ENCODE measurements around the gene CNPY1. TPM values are rescaled to one million over a fixed set of nuclear protein-coding genes. Genes with fewer than 3 reads are reported as not detected.

Gene CNPY1
- total RNA-seq, 1 donor from 2014 or later: not detected

DNA sequence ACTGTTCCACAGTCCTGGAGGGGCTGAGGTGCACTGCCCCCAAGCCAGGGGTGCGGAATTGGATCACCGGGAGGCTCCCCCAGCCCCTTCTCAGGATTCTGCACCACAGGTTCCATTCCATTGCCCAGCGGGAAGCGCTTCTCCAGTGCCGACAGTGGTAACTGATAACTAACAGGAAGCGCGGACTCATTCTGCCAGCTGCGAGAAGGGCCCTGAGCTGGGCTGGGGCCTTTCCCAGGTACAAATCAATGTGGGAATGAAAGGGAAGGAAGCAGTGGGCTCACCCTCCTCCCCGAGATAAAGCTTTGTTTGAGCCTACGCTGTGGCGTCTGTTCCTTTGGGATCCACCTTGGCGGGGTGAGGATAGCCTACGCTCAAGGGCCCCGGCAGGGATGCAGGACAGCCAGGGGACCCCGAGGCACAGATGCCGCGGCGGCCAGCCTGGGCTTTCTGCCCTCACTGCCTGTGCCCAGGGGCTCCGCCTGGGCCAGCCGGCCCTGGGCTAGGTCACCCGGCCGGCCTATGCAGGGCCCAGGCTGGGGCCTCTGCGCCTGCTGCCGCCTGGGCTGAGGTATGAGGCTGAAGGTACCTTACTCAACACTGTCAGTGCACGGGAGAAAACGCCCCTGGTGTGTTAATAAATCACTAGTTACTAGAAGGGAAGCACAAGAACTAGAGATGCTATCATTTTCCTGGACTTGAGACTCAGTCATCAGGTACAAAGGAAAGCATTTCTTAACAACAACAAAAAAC lies 49.0 kb downstream of the CNPY1 start:
- intact Hi-C loops (cut with micrococcal nuclease): no loop called here
- Histone ChIP-seq H3K27me3 (ENCODE audit: low read depth) (peaks cover 100% of the 10 kb centered on the region), H3K27ac (replicated peaks) (no peak overlapping the region), H3K36me3 (no peaks in the 10 kb centered on the region), H3K4me1 (no peaks in the 10 kb centered on the region), H3K9me3 (replicated peaks) (no peaks in the 10 kb centered on the region), H3K4me3 (no peak overlapping the region)
- TF ChIP-seq, protein P1, sequence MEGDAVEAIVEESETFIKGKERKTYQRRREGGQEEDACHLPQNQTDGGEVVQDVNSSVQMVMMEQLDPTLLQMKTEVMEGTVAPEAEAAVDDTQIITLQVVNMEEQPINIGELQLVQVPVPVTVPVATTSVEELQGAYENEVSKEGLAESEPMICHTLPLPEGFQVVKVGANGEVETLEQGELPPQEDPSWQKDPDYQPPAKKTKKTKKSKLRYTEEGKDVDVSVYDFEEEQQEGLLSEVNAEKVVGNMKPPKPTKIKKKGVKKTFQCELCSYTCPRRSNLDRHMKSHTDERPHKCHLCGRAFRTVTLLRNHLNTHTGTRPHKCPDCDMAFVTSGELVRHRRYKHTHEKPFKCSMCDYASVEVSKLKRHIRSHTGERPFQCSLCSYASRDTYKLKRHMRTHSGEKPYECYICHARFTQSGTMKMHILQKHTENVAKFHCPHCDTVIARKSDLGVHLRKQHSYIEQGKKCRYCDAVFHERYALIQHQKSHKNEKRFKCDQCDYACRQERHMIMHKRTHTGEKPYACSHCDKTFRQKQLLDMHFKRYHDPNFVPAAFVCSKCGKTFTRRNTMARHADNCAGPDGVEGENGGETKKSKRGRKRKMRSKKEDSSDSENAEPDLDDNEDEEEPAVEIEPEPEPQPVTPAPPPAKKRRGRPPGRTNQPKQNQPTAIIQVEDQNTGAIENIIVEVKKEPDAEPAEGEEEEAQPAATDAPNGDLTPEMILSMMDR (IDR thresholded peaks at IDR 0.05; ENCODE audit: borderline replicate concordance): no peak
- DNase-seq: no peak

DNA sequence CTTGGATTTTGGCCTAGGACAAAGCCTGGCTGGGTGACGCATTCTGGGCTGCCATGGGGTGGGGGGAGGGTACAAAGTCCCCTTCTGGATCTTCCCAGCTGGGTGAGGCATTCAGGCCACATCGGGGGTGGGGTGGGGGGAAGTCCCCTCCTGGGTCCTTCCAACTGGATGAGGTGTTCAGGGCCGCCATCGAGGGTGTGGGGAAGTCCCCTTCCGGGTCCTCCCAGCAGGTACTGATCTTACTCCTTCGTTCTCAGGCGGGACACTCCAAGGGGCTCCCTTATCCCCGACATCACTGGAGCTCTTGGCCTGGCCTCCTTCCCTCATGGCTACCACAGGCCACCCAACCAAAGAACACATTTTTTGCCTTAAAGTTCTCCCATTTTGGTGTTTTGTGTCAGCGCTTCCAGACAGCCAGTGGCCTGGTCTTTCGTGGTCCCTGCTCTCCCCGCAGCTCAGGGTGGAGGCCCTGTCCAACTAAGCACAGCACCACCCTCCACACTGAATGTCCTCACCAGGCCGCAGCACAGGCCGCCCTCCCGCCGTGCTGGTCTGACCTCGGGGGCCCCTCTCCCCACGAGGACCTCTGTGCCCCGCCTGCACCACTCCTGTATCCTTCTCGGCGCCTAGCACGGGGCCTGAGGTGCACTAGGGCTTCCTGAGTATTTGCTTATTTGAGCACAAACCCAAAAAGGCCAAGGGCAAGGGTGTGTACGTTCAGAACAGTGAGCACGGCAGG lies 49.9 kb downstream of the CNPY1 start:
- no peak overlapping the region for H3K27ac ChIP-seq (replicated peaks)
- H3K36me3 ChIP-seq: no peaks in the 10 kb centered on the region
- no peak overlapping the region for H3K4me3 ChIP-seq
- DNase-seq: no peak
- peaks cover 100% of the 10 kb centered on the region for H3K27me3 ChIP-seq (ENCODE audit: low read depth)
- peaks cover 6% of the 10 kb centered on the region for H3K4me1 ChIP-seq
- TF ChIP-seq, protein P1 (IDR thresholded peaks at IDR 0.05; ENCODE audit: borderline replicate concordance): no peak
- intact Hi-C loops (cut with micrococcal nuclease): no loop called here
- no peaks in the 10 kb centered on the region for H3K9me3 ChIP-seq (replicated peaks)

DNA sequence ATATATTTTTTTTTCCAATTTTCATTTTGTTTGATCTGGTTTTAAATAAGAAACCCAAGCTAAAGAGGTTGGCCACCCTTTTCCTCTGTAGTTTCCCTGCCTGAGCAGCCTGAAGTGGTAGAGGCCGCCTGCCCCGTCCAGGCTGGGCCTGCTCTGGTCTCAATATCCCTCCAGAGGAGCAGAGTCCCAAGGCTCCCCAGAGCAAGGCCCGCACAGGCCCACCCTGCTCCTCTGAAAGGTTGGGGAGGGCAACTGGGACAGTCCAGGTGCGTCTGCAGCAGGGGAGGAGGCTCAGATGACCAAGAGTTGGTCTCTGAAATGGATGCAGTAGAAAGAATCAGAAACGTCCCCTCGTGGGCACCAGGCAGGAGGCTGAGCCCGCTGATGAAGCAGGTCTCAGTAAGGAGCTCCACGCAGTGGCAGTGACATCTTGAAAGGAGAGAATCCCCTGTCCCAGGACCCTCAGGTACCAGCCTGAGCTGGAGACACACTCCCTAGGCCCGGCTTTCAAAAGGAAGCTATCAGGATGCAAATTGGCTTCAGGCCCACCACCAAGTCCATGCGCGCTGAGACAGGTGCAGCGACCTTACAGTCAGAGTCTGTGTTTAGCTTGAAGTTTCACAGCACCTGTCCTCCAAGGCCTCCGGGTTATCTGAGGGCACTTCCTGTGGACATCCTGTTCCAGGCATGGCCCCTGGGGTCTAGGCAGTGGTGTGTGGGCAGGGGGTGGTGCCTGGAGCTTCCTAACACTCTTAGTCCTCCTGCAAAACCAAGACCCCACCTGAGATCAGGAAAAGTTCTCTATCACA lies 50.7 kb downstream of the CNPY1 start:
- no peak overlapping the region for H3K27ac ChIP-seq (replicated peaks)
- peaks cover 100% of the 10 kb centered on the region for H3K27me3 ChIP-seq (ENCODE audit: low read depth)
- no peak overlapping the region for H3K4me3 ChIP-seq
- TF ChIP-seq, protein P1 (IDR thresholded peaks at IDR 0.05; ENCODE audit: borderline replicate concordance): no peak
- no peaks in the 10 kb centered on the region for H3K9me3 ChIP-seq (replicated peaks)
- DNase-seq: no peak
- peaks cover 14% of the 10 kb centered on the region for H3K4me1 ChIP-seq
- intact Hi-C loops (cut with micrococcal nuclease): no loop called here
- no peaks in the 10 kb centered on the region for H3K36me3 ChIP-seq

DNA sequence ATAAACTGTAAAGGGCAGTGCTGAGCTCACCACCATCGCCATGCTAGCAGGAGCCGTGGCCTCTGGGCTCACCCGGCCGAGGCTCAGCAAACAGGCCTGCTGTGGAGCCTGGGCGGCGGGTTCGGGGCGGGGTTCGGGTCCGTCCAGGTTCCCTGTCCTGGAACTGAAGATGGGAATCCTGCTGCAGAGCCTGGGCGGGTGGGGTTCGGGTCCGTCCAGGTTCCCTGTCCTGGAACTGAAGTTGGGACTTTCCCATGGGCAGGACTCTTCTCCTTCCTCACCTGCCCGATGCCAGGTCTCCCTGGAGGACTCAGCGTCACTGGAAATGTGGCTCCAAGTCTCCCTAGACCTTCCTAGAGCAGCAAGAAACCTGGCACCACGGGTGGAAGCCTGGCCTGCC lies 51.8 kb downstream of the CNPY1 start:
- no peak for DNase-seq
- intact Hi-C loops (cut with micrococcal nuclease): no loop called here
- TF ChIP-seq, protein P1 (IDR thresholded peaks at IDR 0.05; ENCODE audit: borderline replicate concordance): no peak
- Histone ChIP-seq H3K4me1 (peaks cover 25% of the 10 kb centered on the region), H3K27me3 (ENCODE audit: low read depth) (peaks cover 100% of the 10 kb centered on the region), H3K4me3 (no peak overlapping the region), H3K27ac (replicated peaks) (no peak overlapping the region), H3K9me3 (replicated peaks) (no peaks in the 10 kb centered on the region), H3K36me3 (no peaks in the 10 kb centered on the region)

DNA sequence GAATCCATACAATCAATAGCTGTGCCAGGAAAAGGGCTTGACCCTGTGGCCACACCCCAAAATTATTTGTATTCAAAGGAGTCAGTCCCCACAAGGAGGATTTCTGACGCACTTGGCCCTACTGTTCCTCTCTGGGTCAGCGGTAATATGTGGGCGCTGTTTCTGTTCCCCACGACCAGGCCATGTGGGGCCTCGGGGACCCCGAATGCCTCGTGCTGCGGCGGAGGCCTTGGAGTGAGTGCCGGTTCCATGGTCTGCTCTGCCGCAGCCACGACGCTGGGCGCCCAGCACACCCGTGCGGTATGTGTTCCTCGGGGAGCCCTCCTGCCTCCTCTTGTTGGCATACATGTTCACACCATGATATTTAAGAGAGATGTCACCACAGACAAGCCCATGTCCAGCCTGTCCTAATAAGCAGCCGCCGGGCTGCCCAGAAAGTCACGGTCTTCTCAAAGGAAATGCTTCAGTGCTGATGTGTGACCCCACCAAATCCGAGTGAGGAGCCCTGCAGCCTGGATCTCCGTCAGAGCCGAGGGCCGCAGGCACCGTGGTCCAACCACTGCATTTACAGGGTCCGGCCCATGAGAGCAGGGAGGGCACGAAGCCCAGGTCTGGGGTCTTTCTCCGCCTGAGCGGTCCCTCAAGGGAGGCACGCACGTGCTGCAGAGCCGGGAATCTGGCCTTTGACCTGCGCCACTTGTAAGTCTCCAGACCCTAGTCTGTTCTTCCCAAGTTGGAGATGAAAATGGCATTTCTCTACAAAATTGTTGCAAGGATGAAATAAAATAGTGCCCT lies 52.4 kb downstream of the CNPY1 start:
- no peak overlapping the region for H3K27ac ChIP-seq (replicated peaks)
- DNase-seq: no peak
- H3K4me3 ChIP-seq: no peak overlapping the region
- peaks cover 27% of the 10 kb centered on the region for H3K4me1 ChIP-seq
- intact Hi-C loops (cut with micrococcal nuclease): no loop called here
- no peaks in the 10 kb centered on the region for H3K9me3 ChIP-seq (replicated peaks)
- no peaks in the 10 kb centered on the region for H3K36me3 ChIP-seq
- TF ChIP-seq, protein P1 (IDR thresholded peaks at IDR 0.05; ENCODE audit: borderline replicate concordance): no peak
- H3K27me3 ChIP-seq (ENCODE audit: low read depth): peaks cover 100% of the 10 kb centered on the region

Measured in left ventricle myocardium inferior (tissue), 1 donor.